Measurements from ENCODE around the gene FCER1G. TPM values are rescaled to one million over a fixed set of nuclear protein-coding genes. Genes with fewer than 3 reads are reported as not detected.

FCER1G gene
- 10 to 100 TPM; 16.8 to 77.8 TPM for total RNA-seq

- Histone ChIP-seq H3K36me3 (peaks cover 54% of the 10 kb centered on the region), H3K27me3 (no peaks in the 10 kb centered on the region), H3K4me3 (peak within 1 kb of the TSS; percentile 4 to 24), H3K27ac (peak within 1 kb of the TSS; percentile 53 to 83), H3K4me1 (peaks cover 0 to 10% of the 10 kb centered on the region in 2 donors), H3K9me3 (no peaks in the 10 kb centered on the region)
- no peak for TF ChIP-seq CTCF (IDR thresholded peaks at IDR 0.05)
- peak; percentile 69 for DNase-seq (ENCODE audit: low spot score)
Measured at GRCh38 chr1:161215076-161215475, at the start of gene FCER1G. FCER1G (plus strand) TSS chr1:161215295; CDS start chr1:161215322, 27 bp downstream.

GRCh38 chr1:161165742-161166668 lies 49.1 kb upstream of the FCER1G start, which contains the start of gene PPOX:
PPOX (plus strand) TSS chr1:161166426; CDS start chr1:161166848, 422 bp downstream.
- Histone ChIP-seq H3K4me3 (peak within 1 kb of the TSS; percentile 75 to 90), H3K4me1 (peaks cover 0 to 28% of the 10 kb centered on the region in 2 donors), H3K27me3 (no peaks in the 10 kb centered on the region), H3K9me3 (no peaks in the 10 kb centered on the region), H3K36me3 (peaks cover 30% of the 10 kb centered on the region), H3K27ac (peak within 1 kb of the TSS; percentile 84 to 89)
- DNase-seq (ENCODE audit: low spot score), result peak; percentile 99
- TF ChIP-seq CTCF (IDR thresholded peaks at IDR 0.05), result peak; percentile 37 to 61

GRCh38 chr1:161166669-161167548 lies 48.2 kb upstream of the FCER1G start:
- H3K4me3 ChIP-seq, result peak overlapping the region; percentile 75 to 90
- H3K36me3 ChIP-seq, result peaks cover 39% of the 10 kb centered on the region
- no peak for TF ChIP-seq CTCF (IDR thresholded peaks at IDR 0.05)
- no peaks in the 10 kb centered on the region for H3K27me3 ChIP-seq
- H3K9me3 ChIP-seq, result no peaks in the 10 kb centered on the region
- H3K27ac ChIP-seq, result peak overlapping the region; percentile 84 to 89
- H3K4me1 ChIP-seq, result peaks cover 0 to 19% of the 10 kb centered on the region in 2 donors
- DNase-seq (ENCODE audit: low spot score), result no peak

- H3K4me3 ChIP-seq, result no peak overlapping the region
- H3K36me3 ChIP-seq, result peaks cover 52% of the 10 kb centered on the region
- no peak for TF ChIP-seq CTCF (IDR thresholded peaks at IDR 0.05)
- H3K27ac ChIP-seq, result no peak overlapping the region
- no peaks in the 10 kb centered on the region for H3K9me3 ChIP-seq
- no peak for DNase-seq (ENCODE audit: low spot score)
- H3K4me1 ChIP-seq, result peaks cover 3 to 34% of the 10 kb centered on the region in 2 donors
- no peaks in the 10 kb centered on the region for H3K27me3 ChIP-seq
Measured at GRCh38 chr1:161168906-161169305, 46.2 kb upstream of the FCER1G start.

GRCh38 chr1:161171191-161171590 lies 43.9 kb upstream of the FCER1G start:
- H3K4me3 ChIP-seq, result no peak overlapping the region
- DNase-seq (ENCODE audit: low spot score), result no peak
- no peak overlapping the region for H3K27ac ChIP-seq
- peaks cover 63% of the 10 kb centered on the region for H3K36me3 ChIP-seq
- H3K4me1 ChIP-seq, result peaks cover 3 to 29% of the 10 kb centered on the region in 2 donors
- no peaks in the 10 kb centered on the region for H3K27me3 ChIP-seq
- no peak for TF ChIP-seq CTCF (IDR thresholded peaks at IDR 0.05)
- no peaks in the 10 kb centered on the region for H3K9me3 ChIP-seq

All from right atrium auricular region (tissue), 2 donors.